Measurements from ENCODE around the gene NRCAM.

The NRCAM gene

GRCh38 chr7:108227366-108227765 lies 228.9 kb downstream of the NRCAM start:
- Mint-ChIP-seq H3K36me3 (peaks cover 28% of the 10 kb centered on the region), H3K9me3 (ENCODE audit: low read depth) (no peaks in the 10 kb centered on the region), H3K4me1 (ENCODE audit: low read depth) (no peaks in the 10 kb centered on the region), H3K27me3 (no peaks in the 10 kb centered on the region), H3K4me3 (no peak overlapping the region), H3K27ac (no peak overlapping the region)

DNA sequence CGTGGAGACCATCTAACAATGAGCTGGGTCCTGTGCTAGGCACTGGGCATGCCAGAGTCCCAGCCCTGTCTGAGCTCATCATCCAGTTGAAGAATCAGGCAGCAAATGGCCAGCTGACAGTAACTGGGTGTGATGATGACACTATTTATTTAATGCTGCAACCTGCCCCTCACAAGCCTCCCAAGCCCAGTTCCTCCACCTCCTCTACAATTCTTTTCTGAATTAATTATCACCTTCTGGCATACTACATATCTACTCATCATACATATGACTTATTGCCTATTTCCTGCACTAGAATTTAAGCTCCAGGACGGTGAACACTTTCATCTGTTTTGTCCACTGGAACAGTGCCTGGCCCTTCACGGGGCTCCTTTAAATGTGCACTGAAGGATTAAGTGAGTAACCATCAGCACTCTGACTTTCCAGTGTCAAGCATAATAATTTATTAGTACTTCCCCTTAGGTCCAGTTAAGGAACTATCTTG lies 229.4 kb downstream of the NRCAM start:
- Mint-ChIP-seq H3K9me3 (ENCODE audit: low read depth) (no peaks in the 10 kb centered on the region), H3K27ac (no peak overlapping the region), H3K4me1 (ENCODE audit: low read depth) (no peaks in the 10 kb centered on the region), H3K4me3 (no peak overlapping the region), H3K36me3 (peaks cover 25% of the 10 kb centered on the region), H3K27me3 (no peaks in the 10 kb centered on the region)

DNA sequence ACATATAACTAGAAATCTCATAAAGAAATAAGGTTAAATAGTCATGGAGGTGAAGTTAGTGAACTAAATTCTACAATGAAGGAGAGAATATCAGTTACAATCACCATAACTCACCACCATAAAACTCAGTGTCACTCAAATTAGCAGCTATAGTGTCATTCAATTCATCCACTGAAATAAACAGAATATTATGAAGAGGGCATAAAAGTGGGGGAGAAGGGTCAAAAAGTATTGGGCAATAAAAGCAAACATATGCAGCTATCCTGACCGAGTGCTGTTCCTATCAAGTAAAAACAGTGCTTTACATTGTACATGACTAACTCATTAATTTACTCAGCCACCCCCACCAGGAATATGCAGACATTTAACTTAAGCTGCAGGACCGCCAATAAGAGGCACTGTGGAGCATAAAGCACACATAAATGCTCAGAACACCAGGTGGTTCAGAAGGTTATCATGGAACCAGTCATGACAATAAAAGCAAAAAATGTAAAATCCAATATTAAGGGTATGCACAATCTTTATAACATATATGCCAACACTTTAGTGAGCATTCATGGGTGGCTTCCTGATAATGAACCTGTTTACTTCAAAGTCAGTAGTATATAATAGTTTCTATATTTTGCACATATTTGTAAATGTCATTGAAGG lies 230.6 kb downstream of the NRCAM start:
- H3K36me3 Mint-ChIP-seq, result peaks cover 27% of the 10 kb centered on the region
- H3K27ac Mint-ChIP-seq, result no peak overlapping the region
- H3K4me3 Mint-ChIP-seq, result no peak overlapping the region
- H3K27me3 Mint-ChIP-seq, result no peaks in the 10 kb centered on the region
- no peaks in the 10 kb centered on the region for H3K9me3 Mint-ChIP-seq (ENCODE audit: low read depth)
- no peaks in the 10 kb centered on the region for H3K4me1 Mint-ChIP-seq (ENCODE audit: low read depth)

GRCh38 chr7:108224387-108224786 lies 231.8 kb downstream of the NRCAM start:
- H3K9me3 Mint-ChIP-seq (ENCODE audit: low read depth), result no peaks in the 10 kb centered on the region
- no peak overlapping the region for H3K27ac Mint-ChIP-seq
- no peaks in the 10 kb centered on the region for H3K27me3 Mint-ChIP-seq
- peaks cover 25% of the 10 kb centered on the region for H3K36me3 Mint-ChIP-seq
- H3K4me1 Mint-ChIP-seq (ENCODE audit: low read depth), result no peaks in the 10 kb centered on the region
- no peak overlapping the region for H3K4me3 Mint-ChIP-seq

- H3K4me1 Mint-ChIP-seq (ENCODE audit: low read depth), result peaks cover 4% of the 10 kb centered on the region
- no peaks in the 10 kb centered on the region for H3K27me3 Mint-ChIP-seq
- H3K9me3 Mint-ChIP-seq (ENCODE audit: low read depth), result no peaks in the 10 kb centered on the region
- no peak overlapping the region for H3K27ac Mint-ChIP-seq
- peaks cover 26% of the 10 kb centered on the region for H3K36me3 Mint-ChIP-seq
- H3K4me3 Mint-ChIP-seq, result no peak overlapping the region
Observed at GRCh38 chr7:108222236-108222892, 233.9 kb downstream of the NRCAM start.

DNA sequence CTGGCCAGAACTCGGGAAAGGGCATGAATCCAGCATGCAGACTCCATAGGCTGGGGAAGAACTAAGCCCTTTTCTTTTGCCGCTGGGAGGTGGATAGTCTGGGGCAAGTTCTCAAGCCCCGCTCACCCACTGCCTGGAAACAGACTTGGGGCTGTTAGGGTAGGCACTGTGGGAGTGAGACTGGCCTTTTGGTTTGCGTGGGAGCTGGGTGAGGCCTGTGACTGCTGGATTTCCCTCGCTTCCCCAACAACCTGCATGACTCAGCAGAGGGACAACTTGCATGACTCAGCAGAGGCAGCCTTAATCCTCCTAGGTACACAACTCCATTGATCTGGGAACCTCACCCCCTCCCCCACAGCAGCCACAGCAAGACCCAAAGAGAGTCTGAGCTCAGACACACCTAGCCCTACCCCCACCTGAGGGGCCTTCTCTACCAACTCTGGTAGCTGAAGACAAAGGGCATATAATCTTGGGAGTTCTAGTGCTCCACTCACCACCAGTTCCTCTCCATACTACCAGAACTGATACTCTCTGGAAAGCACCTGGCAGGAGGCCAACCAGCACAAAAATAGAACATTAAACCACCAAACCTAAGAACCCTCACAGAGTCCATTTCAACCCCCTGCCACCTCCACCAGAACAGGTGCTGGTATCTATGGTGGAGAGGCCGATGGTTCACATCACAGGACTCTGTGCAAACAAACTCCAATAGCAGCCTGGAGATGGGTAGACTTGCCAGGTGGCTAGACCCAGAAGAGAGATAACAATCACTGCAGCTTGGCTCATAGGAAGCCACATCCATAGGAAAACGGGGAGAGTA lies 244.6 kb downstream of the NRCAM start:
- Mint-ChIP-seq H3K4me3 (no peak overlapping the region), H3K36me3 (peaks cover 10% of the 10 kb centered on the region), H3K27me3 (no peaks in the 10 kb centered on the region), H3K9me3 (ENCODE audit: low read depth) (no peaks in the 10 kb centered on the region), H3K4me1 (ENCODE audit: low read depth) (peaks cover 12% of the 10 kb centered on the region), H3K27ac (no peak overlapping the region)

DNA sequence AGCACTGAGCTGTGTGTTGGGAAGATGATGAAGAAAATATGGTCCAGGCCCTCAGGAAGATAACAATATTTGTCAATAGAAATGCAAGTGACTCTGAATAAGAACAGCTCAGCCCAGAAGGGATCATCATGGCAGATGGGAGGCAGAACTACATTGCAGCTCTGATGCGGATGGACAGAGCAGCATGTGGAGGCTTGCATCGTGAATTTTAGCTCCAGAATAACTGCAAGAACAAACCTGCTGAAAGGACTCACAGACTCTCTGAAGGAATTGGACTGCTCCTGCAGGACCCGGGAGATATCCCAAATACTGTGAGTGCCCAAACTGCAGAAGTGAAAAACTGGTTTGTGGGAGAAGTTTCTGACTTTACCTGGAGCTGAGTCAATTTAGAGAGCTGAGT lies 245.4 kb downstream of the NRCAM start:
- Mint-ChIP-seq H3K27ac (no peak overlapping the region), H3K4me3 (no peak overlapping the region), H3K36me3 (peaks cover 10% of the 10 kb centered on the region), H3K27me3 (no peaks in the 10 kb centered on the region), H3K4me1 (ENCODE audit: low read depth) (peaks cover 12% of the 10 kb centered on the region), H3K9me3 (ENCODE audit: low read depth) (no peaks in the 10 kb centered on the region)

- Mint-ChIP-seq H3K36me3 (peaks cover 4% of the 10 kb centered on the region), H3K9me3 (ENCODE audit: low read depth) (no peaks in the 10 kb centered on the region), H3K4me1 (ENCODE audit: low read depth) (no peaks in the 10 kb centered on the region), H3K27me3 (no peaks in the 10 kb centered on the region), H3K27ac (no peak overlapping the region), H3K4me3 (no peak overlapping the region)
Observed at GRCh38 chr7:108205311-108205710, 250.9 kb downstream of the NRCAM start.

DNA sequence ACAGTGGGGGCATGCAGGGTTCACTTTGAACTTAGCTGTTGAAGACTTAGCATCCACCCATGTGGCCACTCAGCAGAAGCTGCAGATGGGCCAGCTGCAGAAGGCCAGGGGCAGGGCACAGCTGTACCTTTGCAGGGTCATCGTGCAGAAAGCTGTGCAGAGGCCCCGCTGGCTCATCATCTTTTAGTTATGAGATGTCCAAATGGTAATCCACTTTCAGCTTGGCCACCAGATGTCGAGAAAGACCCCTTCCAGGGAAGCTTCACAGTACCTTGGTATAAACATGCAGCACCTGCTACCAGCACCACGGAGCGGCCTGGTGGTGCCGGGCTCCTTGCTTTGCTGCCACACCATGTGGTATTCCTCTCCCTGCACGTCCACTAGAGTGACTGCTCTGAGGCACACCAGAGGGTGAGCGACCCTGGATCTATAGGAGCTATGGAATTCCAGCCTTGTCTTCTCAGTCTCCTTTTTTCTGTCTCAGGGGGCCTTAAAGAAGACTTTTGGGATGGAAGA lies 251.9 kb downstream of the NRCAM start:
- Mint-ChIP-seq H3K4me1 (ENCODE audit: low read depth) (no peaks in the 10 kb centered on the region), H3K36me3 (peaks cover 4% of the 10 kb centered on the region), H3K27ac (no peak overlapping the region), H3K9me3 (ENCODE audit: low read depth) (no peaks in the 10 kb centered on the region), H3K4me3 (no peak overlapping the region), H3K27me3 (no peaks in the 10 kb centered on the region)

DNA sequence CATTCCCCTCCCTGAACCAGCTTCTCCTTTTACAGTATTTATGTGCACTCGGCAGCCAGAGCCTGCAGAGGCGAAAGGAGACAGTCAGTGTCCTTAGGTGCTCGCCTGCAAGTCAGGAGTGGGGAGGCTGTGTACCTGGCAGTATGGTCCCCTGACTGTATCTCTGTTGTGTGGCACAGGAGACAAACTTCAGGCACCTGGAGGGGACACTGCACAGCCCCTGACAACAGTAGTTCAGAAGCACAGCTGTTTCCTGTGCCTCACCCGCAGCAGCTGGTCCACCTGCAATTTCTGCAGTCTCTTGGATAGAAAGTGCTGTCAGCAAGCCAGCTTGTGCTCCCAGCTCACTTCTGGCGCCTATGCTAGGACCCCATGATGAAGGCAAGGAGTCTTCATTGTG lies 252.7 kb downstream of the NRCAM start:
- Mint-ChIP-seq H3K27me3 (no peaks in the 10 kb centered on the region), H3K4me1 (ENCODE audit: low read depth) (no peaks in the 10 kb centered on the region), H3K36me3 (peaks cover 4% of the 10 kb centered on the region), H3K4me3 (no peak overlapping the region), H3K9me3 (ENCODE audit: low read depth) (no peaks in the 10 kb centered on the region), H3K27ac (no peak overlapping the region)

DNA sequence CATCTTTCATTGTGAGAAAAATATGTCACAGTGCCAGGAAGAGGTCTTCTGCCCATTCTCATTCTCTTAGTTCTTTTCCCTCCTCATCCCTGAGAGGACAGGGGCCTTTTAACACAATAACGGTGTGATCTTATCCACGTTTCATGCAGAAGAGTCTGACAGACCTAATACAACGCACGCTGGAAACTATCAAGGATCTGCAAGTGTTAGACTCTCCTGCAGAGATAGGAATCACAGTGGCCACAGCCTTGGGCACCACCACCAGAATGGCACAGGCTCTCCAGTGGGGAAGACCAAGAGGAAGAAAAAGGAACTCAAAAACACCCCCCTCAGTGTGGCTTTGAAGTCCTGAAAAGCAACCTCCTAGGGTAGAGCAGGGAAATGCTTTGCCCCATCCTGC lies 253.5 kb downstream of the NRCAM start:
- Mint-ChIP-seq H3K4me1 (ENCODE audit: low read depth) (no peaks in the 10 kb centered on the region), H3K36me3 (peaks cover 4% of the 10 kb centered on the region), H3K27ac (no peak overlapping the region), H3K9me3 (ENCODE audit: low read depth) (no peaks in the 10 kb centered on the region), H3K27me3 (no peaks in the 10 kb centered on the region), H3K4me3 (no peak overlapping the region)

DNA sequence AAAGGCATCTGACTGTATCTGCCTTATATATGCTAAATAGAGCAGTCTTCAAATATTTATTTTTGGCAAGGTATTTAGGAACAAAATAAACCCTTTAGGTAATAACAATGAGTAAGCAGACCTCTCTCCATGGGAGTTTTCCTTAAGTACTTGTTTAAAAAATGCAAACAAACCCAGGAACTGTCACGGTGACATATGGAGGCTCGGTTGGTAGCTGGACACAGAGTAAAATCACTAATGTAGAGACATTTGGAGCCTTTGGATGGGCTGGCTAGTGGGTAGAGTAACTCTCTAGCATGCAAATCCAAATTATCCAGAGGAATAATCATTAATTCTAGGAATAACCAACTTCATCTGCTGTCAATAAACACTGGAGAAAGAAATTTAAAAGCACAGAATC lies 254.5 kb downstream of the NRCAM start:
- Mint-ChIP-seq H3K9me3 (ENCODE audit: low read depth) (no peaks in the 10 kb centered on the region), H3K36me3 (peaks cover 4% of the 10 kb centered on the region), H3K27me3 (no peaks in the 10 kb centered on the region)

DNA sequence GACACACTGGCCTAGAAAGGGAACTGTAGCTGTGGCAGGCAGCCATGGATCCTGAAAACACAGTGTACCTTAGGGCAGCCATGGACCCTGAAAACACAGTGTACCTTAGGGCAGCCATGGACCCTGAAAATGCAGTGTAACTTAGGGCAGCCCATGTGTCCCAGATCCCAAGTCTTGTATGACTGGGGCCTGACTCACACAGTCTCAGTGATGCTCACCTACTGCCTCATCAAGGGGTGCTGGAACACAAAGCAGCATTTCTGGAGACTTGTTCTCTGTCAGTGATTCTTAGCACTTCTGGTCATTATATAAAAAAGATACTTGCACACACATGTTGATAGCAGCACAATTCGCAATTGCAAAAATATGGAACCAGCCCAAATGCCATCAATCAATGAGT lies 255.9 kb downstream of the NRCAM start:
- H3K4me1 Mint-ChIP-seq (ENCODE audit: low read depth), result no peaks in the 10 kb centered on the region
- H3K36me3 Mint-ChIP-seq, result peaks cover 9% of the 10 kb centered on the region
- no peak overlapping the region for H3K27ac Mint-ChIP-seq
- no peak overlapping the region for H3K4me3 Mint-ChIP-seq
- no peaks in the 10 kb centered on the region for H3K9me3 Mint-ChIP-seq (ENCODE audit: low read depth)
- no peaks in the 10 kb centered on the region for H3K27me3 Mint-ChIP-seq

More for the DNA sequence above, 254.5 kb downstream of the NRCAM start:
- Mint-ChIP-seq H3K4me1 (ENCODE audit: low read depth) (no peaks in the 10 kb centered on the region), H3K4me3 (no peak overlapping the region), H3K27ac (no peak overlapping the region)

DNA sequence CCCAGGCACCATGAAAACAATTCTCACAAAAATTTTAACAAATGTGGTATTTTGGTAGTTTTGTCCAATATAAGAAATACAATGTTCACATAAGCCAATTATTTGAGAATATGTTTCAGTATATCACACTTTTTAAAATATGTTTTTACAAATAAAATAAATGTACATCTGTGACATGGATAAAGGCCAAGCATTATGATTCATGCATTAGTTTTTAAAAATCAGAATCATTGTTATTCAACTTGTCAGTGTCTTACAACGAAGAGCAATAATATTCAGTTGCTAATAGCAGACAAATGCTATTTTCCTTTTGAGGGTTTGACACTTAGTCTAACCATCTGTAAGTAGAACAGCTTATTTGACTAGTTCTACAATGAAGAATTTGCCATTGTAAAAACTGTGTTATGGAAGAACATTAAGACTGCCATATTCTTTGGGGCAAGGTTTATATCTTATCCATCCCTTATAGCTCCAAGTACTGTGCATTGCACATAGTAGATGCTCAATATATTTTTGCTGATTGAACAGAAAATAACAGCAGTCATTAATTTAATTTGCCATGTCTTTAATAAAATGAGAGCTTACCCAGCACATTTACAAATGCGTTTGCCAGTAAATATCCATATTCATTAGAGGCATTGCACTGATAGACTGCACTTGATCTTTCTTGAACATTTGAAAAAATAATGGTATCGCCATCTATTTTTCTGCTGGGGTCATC lies 258.7 kb downstream of the NRCAM start:
- Mint-ChIP-seq H3K9me3 (ENCODE audit: low read depth) (no peaks in the 10 kb centered on the region), H3K4me3 (no peak overlapping the region), H3K36me3 (peaks cover 12% of the 10 kb centered on the region), H3K27me3 (no peaks in the 10 kb centered on the region), H3K4me1 (ENCODE audit: low read depth) (no peaks in the 10 kb centered on the region), H3K27ac (no peak overlapping the region)

All from activated naive CD8-positive, alpha-beta T cell (primary cell).